Right lobe of liver (tissue), 6 donors: ENCODE measurements around the gene VNN1. TPM values are rescaled to one million over a fixed set of nuclear protein-coding genes. Genes with fewer than 3 reads are reported as not detected.

Source experiments
- ATAC-seq, 4 donors: fragments of 200-7000 bp; cut with Tn5 transposase; one replicate each; pipeline ENCODE4 v1.9.1; 2020; ENCODE audit warnings: mild to moderate bottlenecking in 4 of 4, moderate library complexity in 4 of 4
- DNase-seq, 3 donors: peaks; one replicate each; pipeline ENCODE4 v3.0.0-alpha.2; 2020
- H3K27ac ChIP-seq, 3 donors: fragments of 200-600 bp; one replicate each; pipeline ENCODE4 v1.8.0; 2022
- H3K27me3 ChIP-seq, 2 donors: fragments of 200-600 bp; one replicate each; pipeline ENCODE4 v1.8.0; 2022
- H3K36me3 ChIP-seq, 4 donors: fragments of 200-600 bp; sonication (generic) in 1 of 4; one replicate each; pipeline versions ENCODE4 v1.5.1 to v1.8.0; 2017 to 2022; ENCODE audit warnings: control low read depth in 1 of 4
- H3K4me1 ChIP-seq, 4 donors: fragments of 200-600 bp; sonication (generic) in 1 of 4; one replicate each; pipeline versions ENCODE4 v1.5.1 to v1.8.0; 2017 to 2022; ENCODE audit warnings: control low read depth in 1 of 4
- H3K4me3 ChIP-seq, 3 donors: fragments of 200-600 bp; one replicate each; pipeline ENCODE4 v1.8.0; 2022
- H3K9me3 ChIP-seq, 4 donors: fragments of 200-600 bp; sonication (generic) in 1 of 4; one replicate each; pipeline versions ENCODE4 v1.5.1 to v1.8.0; 2017 to 2022; ENCODE audit warnings: control low read depth in 1 of 4
- POLR2A ChIP-seq: fragments of 450-650 bp; IDR thresholded peaks from one replicate; pipeline ENCODE4 v1.6.1; 2017; ENCODE audit warnings: antibody characterized with exemption, mild to moderate bottlenecking
- WGBS: methylation state at CpG from one replicate; pipeline ENCODE4 v1.1.6; 2018; ENCODE audit warnings: low coverage, low lambda C conversion rate; ENCODE audit not compliant: insufficient coverage; ENCODE audit errors: missing lambda C conversion rate; 5-methylcytosine and 5-hydroxymethylcytosine counted together
- intact Hi-C, 2 donors: fragments of 100-400 bp; cut with DNase I; formaldehyde crosslinking; loops; one replicate each; pipeline versions ENCODE4 v1.11.2 to v1.14.1; 2022
- total RNA-seq, 6 experiments: library from RNA; depleted of rRNA in 2 of 6; stranded (reverse); fragments of >200 nt in 2 of 6; fragmentation: NEBNext Ultra II Directional in 3 of 6; extraction: Animal tissue kit (Norgen Biotek cat#: 25700) in 3 of 6; gene quantifications; one replicate each; pipeline versions ENCODE4 v1.1.0 to v1.2.4, GENCODE V29; 2016 to 2023
- TF ChIP-seq, protein P1 (sequence below), 4 donors: fragments of 200-600 bp in 3 of 4; fragments of 450-650 bp in 1 of 4; IDR thresholded peaks; one replicate each; pipeline versions ENCODE4 v1.5.1 to v1.8.0; 2016 to 2022; ENCODE audit warnings: antibody characterized with exemption in 4 of 4, mild to moderate bottlenecking in 2 of 4
- donor health status: DM: no; HTN: yes; CAD: no.
- donor health status: DM: no; HTN: no; CAD: no.
- donor health status: DM: no; HTN: no; CAD: no.
- donor health status: DM: no; HTN: yes; CAD: no.
- donor health status: DM: no; HTN: yes; CAD: no.

Gene VNN1
- total RNA-seq, 6 experiments from 2014 or later, result 21.6 to 364 (median 96.0) TPM

DNA sequence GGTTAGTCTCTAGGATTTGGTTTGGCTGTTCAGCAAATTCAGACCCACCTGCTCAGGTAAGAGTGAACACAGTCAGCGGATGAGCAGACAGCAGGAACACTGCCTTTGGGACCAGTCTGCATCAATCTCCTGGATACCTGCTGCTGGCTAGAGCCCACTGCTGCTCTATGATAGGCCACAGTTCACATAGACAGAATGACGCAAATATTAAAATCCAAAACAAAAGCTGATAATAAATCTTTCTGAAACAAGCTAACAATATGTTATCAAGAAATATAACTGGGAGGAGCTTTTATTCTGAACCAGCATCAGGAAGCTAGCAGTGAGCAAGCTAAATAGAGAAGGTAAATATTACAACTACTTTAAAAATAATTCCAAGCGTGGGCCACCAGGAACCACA, 54.8 kb downstream of the VNN1 start, which contains the start of gene TAAR1:
TAAR1 (minus strand) TSS at position 101 of the 400 bp plus-strand sequence. CDS start 13,179 bp downstream, outside the sequence.
- no peaks in the 10 kb centered on the region for H3K36me3 ChIP-seq
- H3K27ac ChIP-seq, result no peak within 1 kb of the TSS
- no peak within 1 kb of the TSS for H3K4me3 ChIP-seq
- TF ChIP-seq, protein P1, sequence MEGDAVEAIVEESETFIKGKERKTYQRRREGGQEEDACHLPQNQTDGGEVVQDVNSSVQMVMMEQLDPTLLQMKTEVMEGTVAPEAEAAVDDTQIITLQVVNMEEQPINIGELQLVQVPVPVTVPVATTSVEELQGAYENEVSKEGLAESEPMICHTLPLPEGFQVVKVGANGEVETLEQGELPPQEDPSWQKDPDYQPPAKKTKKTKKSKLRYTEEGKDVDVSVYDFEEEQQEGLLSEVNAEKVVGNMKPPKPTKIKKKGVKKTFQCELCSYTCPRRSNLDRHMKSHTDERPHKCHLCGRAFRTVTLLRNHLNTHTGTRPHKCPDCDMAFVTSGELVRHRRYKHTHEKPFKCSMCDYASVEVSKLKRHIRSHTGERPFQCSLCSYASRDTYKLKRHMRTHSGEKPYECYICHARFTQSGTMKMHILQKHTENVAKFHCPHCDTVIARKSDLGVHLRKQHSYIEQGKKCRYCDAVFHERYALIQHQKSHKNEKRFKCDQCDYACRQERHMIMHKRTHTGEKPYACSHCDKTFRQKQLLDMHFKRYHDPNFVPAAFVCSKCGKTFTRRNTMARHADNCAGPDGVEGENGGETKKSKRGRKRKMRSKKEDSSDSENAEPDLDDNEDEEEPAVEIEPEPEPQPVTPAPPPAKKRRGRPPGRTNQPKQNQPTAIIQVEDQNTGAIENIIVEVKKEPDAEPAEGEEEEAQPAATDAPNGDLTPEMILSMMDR (IDR thresholded peaks at IDR 0.05), result no peak
- no peak for DNase-seq
- no peaks in the 10 kb centered on the region for H3K27me3 ChIP-seq
- no peaks in the 10 kb centered on the region for H3K4me1 ChIP-seq
- WGBS, result 88% methylated on average over 3 of the region's 3 CpGs
- no peaks in the 10 kb centered on the region for H3K9me3 ChIP-seq
- intact Hi-C loops, result no loop called here
- ATAC-seq, result no peak

DNA sequence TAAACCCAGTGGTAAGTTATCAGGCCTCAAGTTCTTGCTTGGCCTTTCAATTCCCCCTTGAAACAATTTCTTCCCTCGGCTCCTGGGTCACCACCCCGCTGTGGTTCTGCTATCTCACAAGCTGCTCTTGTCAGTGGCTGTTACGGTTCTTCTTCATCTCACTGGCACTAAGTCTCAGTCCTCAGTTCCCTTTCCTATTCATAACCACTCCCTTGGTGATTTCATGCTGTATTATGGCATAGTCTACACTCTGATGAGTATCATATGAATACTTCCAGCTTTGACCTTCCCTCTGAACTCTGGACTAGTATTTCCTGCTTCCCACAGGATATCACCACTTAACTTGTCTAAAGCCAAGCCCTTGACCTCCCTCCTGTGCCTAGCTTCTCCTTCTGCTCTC, 62.8 kb downstream of the VNN1 start:
- 56% methylated on average over 3 of the region's 3 CpGs for WGBS
- Histone ChIP-seq H3K27ac (no peak overlapping the region), H3K4me3 (no peak overlapping the region), H3K9me3 (no peaks in the 10 kb centered on the region), H3K4me1 (no peaks in the 10 kb centered on the region), H3K27me3 (no peaks in the 10 kb centered on the region), H3K36me3 (no peaks in the 10 kb centered on the region)
- ATAC-seq (peak; percentile 52 to 72 (median 64)), DNase-seq (no peak)
- TF ChIP-seq POLR2A, result no peak
- TF ChIP-seq, protein P1 (IDR thresholded peaks at IDR 0.05), result no peak
- intact Hi-C loops, result no loop called here

DNA sequence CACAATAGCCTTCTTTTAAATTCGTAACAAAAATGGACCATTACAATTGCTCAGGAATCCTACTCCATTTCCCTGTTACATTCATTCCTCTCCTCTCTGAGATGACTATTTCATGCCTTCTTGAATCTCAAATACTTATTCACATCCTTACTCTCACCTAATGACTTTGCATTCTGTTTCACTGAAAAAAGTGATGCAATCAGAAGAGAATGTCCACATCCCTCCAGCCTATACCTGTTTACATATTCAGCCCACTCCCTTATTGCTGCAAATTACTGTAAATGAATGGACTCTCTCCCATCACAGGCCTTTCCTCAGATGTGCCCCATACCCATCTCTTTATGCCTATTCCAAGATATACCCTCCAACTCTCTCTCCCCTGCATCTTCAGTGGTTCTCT, 63.4 kb downstream of the VNN1 start:
- Histone ChIP-seq H3K9me3 (no peaks in the 10 kb centered on the region), H3K27me3 (no peaks in the 10 kb centered on the region), H3K27ac (no peak overlapping the region), H3K4me1 (no peaks in the 10 kb centered on the region), H3K4me3 (no peak overlapping the region), H3K36me3 (no peaks in the 10 kb centered on the region)
- DNase-seq, result no peak
- WGBS, result 94% methylated on average over 1 of the region's 1 CpG
- ATAC-seq, result no peak
- TF ChIP-seq POLR2A, result no peak
- TF ChIP-seq, protein P1 (IDR thresholded peaks at IDR 0.05), result no peak
- intact Hi-C loops, result no loop called here

DNA sequence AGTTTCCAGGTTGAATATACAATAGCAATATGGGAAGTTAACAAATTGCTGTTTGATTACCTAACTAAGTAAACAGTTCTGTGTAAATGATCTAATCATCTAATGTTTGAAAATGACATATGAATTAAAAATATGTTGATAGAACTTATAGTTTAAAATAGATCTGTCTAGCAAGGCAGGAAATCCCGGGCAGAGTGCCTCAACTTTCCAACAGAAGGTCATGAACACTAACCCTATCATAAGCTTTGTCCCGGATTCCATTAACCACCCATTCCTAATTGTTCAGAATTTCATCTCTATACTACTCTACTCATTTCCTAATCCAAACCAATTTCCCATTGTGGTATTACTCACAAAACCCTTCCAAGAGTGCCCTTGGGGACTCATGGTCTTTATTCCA, 65.0 kb downstream of the VNN1 start:
- Histone ChIP-seq H3K27me3 (no peaks in the 10 kb centered on the region), H3K9me3 (no peaks in the 10 kb centered on the region), H3K4me1 (no peaks in the 10 kb centered on the region), H3K4me3 (no peak overlapping the region), H3K27ac (no peak overlapping the region), H3K36me3 (no peaks in the 10 kb centered on the region)
- DNase-seq (no peak), ATAC-seq (no peak)
- 62% methylated on average over 2 of the region's 2 CpGs for WGBS
- no peak for TF ChIP-seq POLR2A
- TF ChIP-seq, protein P1 (IDR thresholded peaks at IDR 0.05), result no peak
- intact Hi-C loops, result no loop called here

DNA sequence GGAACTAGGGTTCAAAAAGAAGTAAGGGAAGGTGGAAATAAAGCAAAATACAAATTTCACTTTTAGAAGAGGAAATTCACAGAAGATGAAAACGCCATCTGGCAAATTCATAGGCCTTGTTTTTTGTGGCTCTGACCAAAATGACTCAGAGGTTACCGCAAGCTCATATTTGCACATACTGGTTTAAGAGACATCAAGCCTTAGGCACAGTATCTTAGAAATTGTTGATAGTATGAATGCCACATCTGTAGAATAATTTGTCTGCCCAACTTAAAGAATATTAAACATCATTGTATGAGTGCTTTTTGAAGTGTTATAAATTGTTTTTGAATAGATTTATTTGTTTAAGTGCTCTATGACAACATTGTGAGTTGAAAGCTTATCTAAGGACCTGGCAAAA, 65.5 kb downstream of the VNN1 start:
- H3K4me1 ChIP-seq, result no peaks in the 10 kb centered on the region
- DNase-seq, result no peak
- H3K27me3 ChIP-seq, result no peaks in the 10 kb centered on the region
- no peaks in the 10 kb centered on the region for H3K9me3 ChIP-seq
- TF ChIP-seq POLR2A, result no peak
- TF ChIP-seq, protein P1 (IDR thresholded peaks at IDR 0.05), result no peak
- no peak overlapping the region for H3K4me3 ChIP-seq
- WGBS, result 54% methylated on average over 2 of the region's 2 CpGs
- no peak for ATAC-seq
- H3K27ac ChIP-seq, result no peak overlapping the region
- intact Hi-C loops, result no loop called here
- no peaks in the 10 kb centered on the region for H3K36me3 ChIP-seq
